Aorta (tissue), 5 donors: ENCODE results near the gene PLIN5. TPM values are rescaled to one million over a fixed set of nuclear protein-coding genes. Genes with fewer than 3 reads are reported as not detected.

ENCODE experiments used
- ATAC-seq: fragments of 200-7000 bp; cut with Tn5 transposase; one replicate; pipeline ENCODE4 v1.9.1; 2022; ENCODE audit warnings: moderate library complexity; ENCODE audit not compliant: low FRiP score
- DNase-seq, 2 donors: peaks; one replicate each; pipeline ENCODE4 v3.0.0-alpha.2; 2020
- H3K27ac ChIP-seq, 2 donors: one replicate each; pipeline ENCODE4 v1.5.1; 2013; ENCODE audit warnings: low read length in 2 of 2, mild to moderate bottlenecking in 2 of 2, moderate library complexity in 2 of 2, control low read depth in 1 of 2, inconsistent platforms in 1 of 2, low read depth in 1 of 2
- H3K27me3 ChIP-seq, 2 donors: one replicate each; pipeline ENCODE4 v1.6.1; 2013; ENCODE audit warnings: control low read depth in 1 of 2, low read length in 1 of 2, mild to moderate bottlenecking in 1 of 2, moderate library complexity in 1 of 2; ENCODE audit not compliant: insufficient read depth in 2 of 2, control insufficient read depth in 1 of 2
- H3K36me3 ChIP-seq, 2 donors: one replicate each; pipeline ENCODE4 v1.6.1; 2013; ENCODE audit warnings: control low read depth in 1 of 2, low read length in 1 of 2, mild to moderate bottlenecking in 1 of 2; ENCODE audit not compliant: insufficient read depth in 2 of 2, control insufficient read depth in 1 of 2
- H3K4me1 ChIP-seq, 2 donors: one replicate each; pipeline ENCODE4 v1.6.1; 2013; ENCODE audit warnings: low read length in 2 of 2, control low read depth in 1 of 2, mild to moderate bottlenecking in 1 of 2, moderate library complexity in 1 of 2; ENCODE audit not compliant: insufficient read depth in 2 of 2, control insufficient read depth in 1 of 2
- H3K4me3 ChIP-seq, 2 donors: one replicate each; pipeline ENCODE4 v1.5.1; 2013; ENCODE audit warnings: low read length in 2 of 2, control low read depth in 1 of 2, mild to moderate bottlenecking in 1 of 2
- H3K9me3 ChIP-seq: one replicate; pipeline ENCODE4 v1.6.1; 2013; ENCODE audit warnings: mild to moderate bottlenecking, low read length; ENCODE audit not compliant: control insufficient read depth
- WGBS, 2 donors: extraction: QIAGEN DNeasy Blood & Tissue Kit; methylation state at CpG; one replicate each; pipeline ENCODE4 v1.1.7; 2013; 5-methylcytosine and 5-hydroxymethylcytosine counted together
- intact Hi-C, 2 donors: fragments of 100-400 bp; cut with DNase I; formaldehyde crosslinking; loops; one replicate each; pipeline versions ENCODE4 v1.14.2 to v1.15.0; 2022
- polyA plus RNA-seq, 2 donors: library from polyadenylated mRNA; stranded (reverse); fragments of 200-250 nt; gene quantifications; one replicate each; pipeline ENCODE4 v1.2.3, GENCODE V29; 2013
- total RNA-seq, 2 donors: library from RNA; stranded (reverse); fragmentation: NEBNext Ultra II Directional; extraction: Animal tissue kit (Norgen Biotek cat#: 25700); gene quantifications; one replicate each; pipeline ENCODE4 v1.2.1, GENCODE V29; 2021
- donor health status: healthy with polysubstance abuse.
- donor health status: Bipolar disorder and iron deficiency.
- donor health status: DM: no; HTN: no; CAD: no.
- donor health status: DM: no; HTN: no; CAD: no.
- donor health status: DM: yes; HTN: yes; CAD: no.

Gene PLIN5
- total and polyA plus RNA-seq, 4 donors: 0.38 to 3.8 (median 2.2) TPM

- no peak overlapping the region for H3K27ac ChIP-seq
- intact Hi-C loops: no loop called here
These were observed 4.2 kb upstream of the PLIN5 start for GRCh38 chr19:4539169-4539692.

GRCh38 chr19:4538601-4538954 is 3.6 kb upstream of the PLIN5 start:
- no peak for ATAC-seq
- intact Hi-C loops: no loop called here
- 90 to 92% methylated on average over 13 of the region's 13 CpGs for WGBS, 2 donors

More at GRCh38 chr19:4539169-4539692, 4.2 kb upstream of the PLIN5 start:
- Histone ChIP-seq H3K36me3 (no peaks in the 10 kb centered on the region), H3K9me3 (peaks cover 2% of the 10 kb centered on the region), H3K4me1 (no peaks in the 10 kb centered on the region), H3K27me3 (no peaks in the 10 kb centered on the region), H3K4me3 (no peak overlapping the region)
- DNase-seq (no peak), ATAC-seq (no peak)
- WGBS, 2 donors: 75 to 82% methylated on average over 3 of the region's 3 CpGs

GRCh38 chr19:4537953-4538600 is 3.1 kb upstream of the PLIN5 start:
- no peaks in the 10 kb centered on the region for H3K36me3 ChIP-seq
- intact Hi-C loops: no loop called here
- H3K4me1 ChIP-seq: no peaks in the 10 kb centered on the region
- ATAC-seq: no peak
- no peak for DNase-seq
- H3K4me3 ChIP-seq: no peak overlapping the region
- peaks cover 2% of the 10 kb centered on the region for H3K9me3 ChIP-seq
- H3K27me3 ChIP-seq: no peaks in the 10 kb centered on the region
- no peak overlapping the region for H3K27ac ChIP-seq
- WGBS, 2 donors: 75 to 76% methylated on average over 27 of the region's 27 CpGs

More at GRCh38 chr19:4538601-4538954, 3.6 kb upstream of the PLIN5 start:
- no peaks in the 10 kb centered on the region for H3K4me1 ChIP-seq
- H3K27ac ChIP-seq: no peak overlapping the region
- H3K27me3 ChIP-seq: no peaks in the 10 kb centered on the region
- DNase-seq: no peak
- H3K4me3 ChIP-seq: no peak overlapping the region
- H3K36me3 ChIP-seq: no peaks in the 10 kb centered on the region
- peaks cover 2% of the 10 kb centered on the region for H3K9me3 ChIP-seq

- intact Hi-C loops: no loop called here
- ATAC-seq (no peak), DNase-seq (no peak)
- Histone ChIP-seq H3K36me3 (no peaks in the 10 kb centered on the region), H3K27ac (no peak overlapping the region), H3K4me3 (no peak overlapping the region), H3K9me3 (peaks cover 2% of the 10 kb centered on the region), H3K27me3 (no peaks in the 10 kb centered on the region), H3K4me1 (no peaks in the 10 kb centered on the region)
- 53% methylated on average over 5 of the region's 5 CpGs for WGBS, 2 donors
These were observed 1.8 kb upstream of the PLIN5 start for GRCh38 chr19:4536798-4537197.

GRCh38 chr19:4533835-4534424 is 1.1 kb downstream of the PLIN5 start:
- H3K27me3 ChIP-seq: no peaks in the 10 kb centered on the region
- H3K4me3 ChIP-seq: no peak overlapping the region

GRCh38 chr19:4533334-4533733 is 1.7 kb downstream of the PLIN5 start:
- intact Hi-C loops: no loop called here
- Histone ChIP-seq H3K4me3 (no peak overlapping the region), H3K27me3 (no peaks in the 10 kb centered on the region), H3K9me3 (no peaks in the 10 kb centered on the region), H3K27ac (no peak overlapping the region), H3K4me1 (no peaks in the 10 kb centered on the region), H3K36me3 (no peaks in the 10 kb centered on the region)
- DNase-seq: no peak
- WGBS, 2 donors: 77% methylated on average over 9 of the region's 9 CpGs
- no peak for ATAC-seq

More at GRCh38 chr19:4533835-4534424, 1.1 kb downstream of the PLIN5 start:
- intact Hi-C loops: no loop called here
- ATAC-seq (no peak), DNase-seq (no peak)
- 80% methylated on average over 9 of the region's 9 CpGs for WGBS, 2 donors
- H3K27ac ChIP-seq: no peak overlapping the region
- H3K4me1 ChIP-seq: no peaks in the 10 kb centered on the region
- H3K9me3 ChIP-seq: no peaks in the 10 kb centered on the region
- H3K36me3 ChIP-seq: no peaks in the 10 kb centered on the region

GRCh38 chr19:4531562-4532165 is 3.4 kb downstream of the PLIN5 start:
- H3K36me3 ChIP-seq: no peaks in the 10 kb centered on the region
- H3K4me3 ChIP-seq: no peak overlapping the region
- no peaks in the 10 kb centered on the region for H3K9me3 ChIP-seq
- no peaks in the 10 kb centered on the region for H3K27me3 ChIP-seq
- intact Hi-C loops: no loop called here
- WGBS, 2 donors: 71 to 74% methylated on average over 26 to 28 of the region's 28 CpGs
- H3K27ac ChIP-seq: no peak overlapping the region
- DNase-seq (no peak), ATAC-seq (no peak)
- H3K4me1 ChIP-seq: no peaks in the 10 kb centered on the region

- Histone ChIP-seq H3K27ac (no peak overlapping the region), H3K27me3 (no peaks in the 10 kb centered on the region), H3K4me1 (no peaks in the 10 kb centered on the region), H3K9me3 (no peaks in the 10 kb centered on the region), H3K36me3 (no peaks in the 10 kb centered on the region), H3K4me3 (no peak overlapping the region)
- intact Hi-C loops: loop anchor here in 1 of 2 donors (10.0 kb wide), 1 partner anchor 265 kb away; no protein-coding TSS in a partner anchor
- no peak for DNase-seq
- WGBS, 2 donors: 75 to 77% methylated on average over 13 to 14 of the region's 14 CpGs
- no peak for ATAC-seq
These were observed 5.0 kb downstream of the PLIN5 start for GRCh38 chr19:4529924-4530522.
